ENCODE results near the gene MINDY1. TPM values are rescaled to one million over a fixed set of nuclear protein-coding genes. Genes with fewer than 3 reads are reported as not detected.

Gene MINDY1
- total RNA-seq, 1 experiment from 2014 or later: 11.6 TPM

- TF ChIP-seq EZH2 (IDR thresholded peaks at IDR 0.05; ENCODE audit: borderline replicate concordance, low read depth, low read length, poor library complexity, severe bottlenecking): no peak
- TF ChIP-seq CTCF (conservative IDR thresholded peaks at IDR 0.05; ENCODE audit: low read depth, low read length): no peak
- H3K9me3 ChIP-seq (ENCODE audit: low read depth, low read length, poor library complexity, severe bottlenecking): no peaks in the 10 kb centered on the region
- intact Hi-C loops (cut with micrococcal nuclease; ENCODE audit: unreplicated experiment): loop anchor here (10.0 kb wide), 1 partner anchor 409 kb away; no protein-coding TSS in a partner anchor
These were observed 32.7 kb downstream of the MINDY1 start for GRCh38 chr1:150973836-150974579.

GRCh38 chr1:150973258-150973835 is 33.4 kb downstream of the MINDY1 start:
- no peaks in the 10 kb centered on the region for H3K9me3 ChIP-seq (ENCODE audit: low read depth, low read length, poor library complexity, severe bottlenecking)
- intact Hi-C loops (cut with micrococcal nuclease; ENCODE audit: unreplicated experiment): loop anchor here (10.0 kb wide), 1 partner anchor 409 kb away; no protein-coding TSS in a partner anchor
- H3K36me3 ChIP-seq (ENCODE audit: insufficient read depth, low read length, poor library complexity, severe bottlenecking): peaks cover 8% of the 10 kb centered on the region
- no TSS peak for BruUV-seq (replicated peaks)
- DNase-seq (ENCODE audit: low spot score): no peak
- H3K4me3 ChIP-seq (ENCODE audit: low read depth, low read length, poor library complexity, severe bottlenecking): peak overlapping the region; percentile 94
- POLR2A ChIA-PET (ENCODE audit: low non-redundant PET): no interaction called here
- H3K4me1 ChIP-seq (ENCODE audit: insufficient read depth, low read length, poor library complexity, severe bottlenecking): peaks cover 40% of the 10 kb centered on the region
- peak overlapping the region; percentile 97 for H3K27ac ChIP-seq (ENCODE audit: low read depth, low read length, poor library complexity, severe bottlenecking)
- TF ChIP-seq CTCF (conservative IDR thresholded peaks at IDR 0.05; ENCODE audit: low read depth, low read length) (no peak), EZH2 (IDR thresholded peaks at IDR 0.05; ENCODE audit: borderline replicate concordance, low read depth, low read length, poor library complexity, severe bottlenecking) (no peak)
- no peaks in the 10 kb centered on the region for H3K27me3 ChIP-seq (replicated peaks; ENCODE audit: insufficient read depth, low read depth, low read length, poor library complexity)
- CTCF ChIA-PET: interaction anchor here (0.5 kb wide), 1 partner anchor 714 kb away, joined by 6 read pairs; no protein-coding TSS in a partner anchor

More at GRCh38 chr1:150973836-150974579, 32.7 kb downstream of the MINDY1 start:
- Histone ChIP-seq H3K27ac (ENCODE audit: low read depth, low read length, poor library complexity, severe bottlenecking) (peak overlapping the region; percentile 97), H3K4me1 (ENCODE audit: insufficient read depth, low read length, poor library complexity, severe bottlenecking) (peaks cover 41% of the 10 kb centered on the region), H3K4me3 (ENCODE audit: low read depth, low read length, poor library complexity, severe bottlenecking) (peak overlapping the region; percentile 94), H3K36me3 (ENCODE audit: insufficient read depth, low read length, poor library complexity, severe bottlenecking) (peaks cover 2% of the 10 kb centered on the region), H3K27me3 (replicated peaks; ENCODE audit: insufficient read depth, low read depth, low read length, poor library complexity) (no peaks in the 10 kb centered on the region)
- DNase-seq (ENCODE audit: low spot score): peak; percentile 23
- POLR2A ChIA-PET (ENCODE audit: low non-redundant PET): interaction anchor here (0.6 kb wide), 1 partner anchor 1015 kb away, joined by 3 read pairs; no protein-coding TSS in a partner anchor
- CTCF ChIA-PET: interaction anchor here (0.5 kb wide), 1 partner anchor 714 kb away, joined by 6 read pairs; no protein-coding TSS in a partner anchor
- no TSS peak for BruUV-seq (replicated peaks)

- ChIA-PET POLR2A (ENCODE audit: low non-redundant PET) (no interaction called here), CTCF (no interaction called here)
- Histone ChIP-seq H3K27me3 (replicated peaks; ENCODE audit: insufficient read depth, low read depth, low read length, poor library complexity) (no peaks in the 10 kb centered on the region), H3K27ac (ENCODE audit: low read depth, low read length, poor library complexity, severe bottlenecking) (peak overlapping the region; percentile 97), H3K4me1 (ENCODE audit: insufficient read depth, low read length, poor library complexity, severe bottlenecking) (peaks cover 37% of the 10 kb centered on the region), H3K4me3 (ENCODE audit: low read depth, low read length, poor library complexity, severe bottlenecking) (peak overlapping the region; percentile 94), H3K36me3 (ENCODE audit: insufficient read depth, low read length, poor library complexity, severe bottlenecking) (peaks cover 17% of the 10 kb centered on the region), H3K9me3 (ENCODE audit: low read depth, low read length, poor library complexity, severe bottlenecking) (no peaks in the 10 kb centered on the region)
- TF ChIP-seq CTCF (conservative IDR thresholded peaks at IDR 0.05; ENCODE audit: low read depth, low read length) (no peak), EZH2 (IDR thresholded peaks at IDR 0.05; ENCODE audit: borderline replicate concordance, low read depth, low read length, poor library complexity, severe bottlenecking) (no peak)
- intact Hi-C loops (cut with micrococcal nuclease; ENCODE audit: unreplicated experiment): loop anchor here (10.0 kb wide), 1 partner anchor 408 kb away; no protein-coding TSS in a partner anchor
- no TSS peak for BruUV-seq (replicated peaks)
- no peak for DNase-seq (ENCODE audit: low spot score)
These were observed 34.2 kb downstream of the MINDY1 start for GRCh38 chr1:150972417-150972940.

Measured in A673 (cell line).